ENCODE measurements around the gene DCXR. TPM values are rescaled to one million over a fixed set of nuclear protein-coding genes. Genes with fewer than 3 reads are reported as not detected.

DCXR gene
- total and polyA plus RNA-seq, 7 donors: 44.3 to 163 (median 94.8) TPM

DNA sequence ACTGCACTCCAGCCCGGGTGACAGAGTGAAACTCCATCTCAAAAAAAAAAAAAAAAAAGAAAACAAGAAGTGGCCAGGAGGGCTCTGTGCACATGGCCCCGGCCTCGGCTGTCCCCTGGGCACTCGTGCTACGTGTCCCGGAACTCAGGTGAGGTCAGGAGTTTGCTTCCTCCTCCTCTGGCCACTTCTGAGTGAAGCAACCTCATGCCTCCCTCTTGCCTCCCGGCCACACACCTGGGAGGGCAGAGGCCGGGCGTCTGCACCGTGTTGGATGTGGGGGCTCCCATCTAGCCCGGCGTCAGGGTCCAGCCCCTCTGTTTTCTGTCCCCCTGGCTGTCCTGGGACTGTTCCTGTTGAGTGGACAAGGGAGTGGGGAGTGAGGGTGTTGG is 37.9 kb downstream of the DCXR start:
- Histone ChIP-seq H3K27ac (no peak overlapping the region), H3K4me3 (no peak overlapping the region), H3K9me3 (no peaks in the 10 kb centered on the region), H3K36me3 (peaks cover 0 to 9% (median 0%) of the 10 kb centered on the region in 4 donors), H3K4me1 (peaks cover 0 to 23% (median 21%) of the 10 kb centered on the region in 4 donors), H3K27me3 (no peaks in the 10 kb centered on the region)
- WGBS, 2 donors: 91 to 93% methylated on average over 12 of the region's 12 CpGs
- intact Hi-C loops (cut with DNase I): no loop called here
- DNase-seq: no peak
- TF ChIP-seq EP300 (IDR thresholded peaks at IDR 0.05) (no peak), POLR2A (IDR thresholded peaks at IDR 0.05) (no peak), POLR2AphosphoS5 (IDR thresholded peaks at IDR 0.05) (no peak)
- TF ChIP-seq, protein P1, sequence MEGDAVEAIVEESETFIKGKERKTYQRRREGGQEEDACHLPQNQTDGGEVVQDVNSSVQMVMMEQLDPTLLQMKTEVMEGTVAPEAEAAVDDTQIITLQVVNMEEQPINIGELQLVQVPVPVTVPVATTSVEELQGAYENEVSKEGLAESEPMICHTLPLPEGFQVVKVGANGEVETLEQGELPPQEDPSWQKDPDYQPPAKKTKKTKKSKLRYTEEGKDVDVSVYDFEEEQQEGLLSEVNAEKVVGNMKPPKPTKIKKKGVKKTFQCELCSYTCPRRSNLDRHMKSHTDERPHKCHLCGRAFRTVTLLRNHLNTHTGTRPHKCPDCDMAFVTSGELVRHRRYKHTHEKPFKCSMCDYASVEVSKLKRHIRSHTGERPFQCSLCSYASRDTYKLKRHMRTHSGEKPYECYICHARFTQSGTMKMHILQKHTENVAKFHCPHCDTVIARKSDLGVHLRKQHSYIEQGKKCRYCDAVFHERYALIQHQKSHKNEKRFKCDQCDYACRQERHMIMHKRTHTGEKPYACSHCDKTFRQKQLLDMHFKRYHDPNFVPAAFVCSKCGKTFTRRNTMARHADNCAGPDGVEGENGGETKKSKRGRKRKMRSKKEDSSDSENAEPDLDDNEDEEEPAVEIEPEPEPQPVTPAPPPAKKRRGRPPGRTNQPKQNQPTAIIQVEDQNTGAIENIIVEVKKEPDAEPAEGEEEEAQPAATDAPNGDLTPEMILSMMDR (IDR thresholded peaks at IDR 0.05): no peak

DNA sequence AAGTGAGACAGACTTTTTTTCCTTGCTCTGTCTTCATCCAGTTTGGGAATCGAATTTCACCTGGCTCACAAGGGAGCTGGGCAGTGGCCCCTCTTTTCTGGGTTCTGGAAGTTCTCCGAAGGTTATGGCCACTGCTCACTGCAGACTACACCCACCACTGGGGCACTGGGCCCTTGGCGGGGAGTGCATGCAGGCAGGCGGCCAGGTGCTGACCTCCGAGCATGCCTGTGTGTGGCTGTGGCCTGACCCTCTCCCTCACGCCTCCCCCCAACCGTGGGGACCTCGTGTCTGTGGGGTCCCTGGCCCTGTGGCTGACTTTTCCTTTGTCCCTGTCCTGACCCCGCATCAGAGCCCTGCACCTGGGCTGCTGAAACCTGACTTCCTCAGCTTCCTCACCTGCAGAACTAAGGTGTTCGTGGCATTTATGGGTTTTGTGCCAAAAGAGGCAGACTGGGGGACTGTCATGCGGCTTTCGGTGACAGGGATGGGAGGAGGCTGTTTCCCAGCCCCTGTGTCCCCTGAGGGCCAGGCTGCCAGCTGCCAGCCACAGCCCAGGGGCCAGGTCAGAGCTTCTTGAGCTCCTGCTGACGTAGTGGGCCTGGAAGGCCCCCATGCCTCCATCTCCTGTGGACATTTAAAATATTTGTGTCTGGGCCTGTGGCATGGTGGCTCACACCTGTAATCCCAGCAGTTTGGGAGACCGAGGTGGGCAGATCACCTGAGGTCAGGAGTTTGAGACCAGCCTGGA is 38.6 kb downstream of the DCXR start:
- Histone ChIP-seq H3K27me3 (no peaks in the 10 kb centered on the region), H3K27ac (no peak overlapping the region), H3K36me3 (peaks cover 0 to 9% (median 0%) of the 10 kb centered on the region in 4 donors), H3K9me3 (no peaks in the 10 kb centered on the region), H3K4me1 (peaks cover 0 to 18% (median 13%) of the 10 kb centered on the region in 4 donors), H3K4me3 (no peak overlapping the region)
- WGBS, 2 donors: 92 to 93% methylated on average over 14 of the region's 14 CpGs
- TF ChIP-seq, protein P1 (IDR thresholded peaks at IDR 0.05): no peak
- no peak for TF ChIP-seq POLR2A (IDR thresholded peaks at IDR 0.05)
- no peak for TF ChIP-seq EP300 (IDR thresholded peaks at IDR 0.05)
- TF ChIP-seq POLR2AphosphoS5 (IDR thresholded peaks at IDR 0.05): no peak
- intact Hi-C loops (cut with DNase I): no loop called here
- no peak for DNase-seq

DNA sequence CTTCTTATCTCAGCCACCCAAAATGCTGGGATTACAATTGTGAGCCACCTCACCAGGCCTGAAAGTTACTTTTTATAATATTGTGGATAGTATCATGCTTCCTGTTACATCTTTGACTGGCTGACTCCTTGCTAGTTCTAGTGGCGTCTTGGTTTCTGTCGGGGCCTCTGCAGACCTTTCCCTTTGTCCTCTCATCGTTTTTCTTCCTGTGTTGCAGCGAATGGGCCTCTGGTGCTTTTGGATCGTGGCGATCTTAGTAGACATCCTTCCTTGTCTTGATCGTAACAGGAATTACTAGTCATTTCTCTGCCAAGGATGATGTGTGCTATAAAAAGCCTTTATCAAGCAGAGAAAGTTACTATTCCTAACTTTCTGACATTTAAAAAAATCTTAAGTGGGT is 39.3 kb downstream of the DCXR start:
- no peak for TF ChIP-seq POLR2A (IDR thresholded peaks at IDR 0.05)
- intact Hi-C loops (cut with DNase I): no loop called here
- no peaks in the 10 kb centered on the region for H3K27me3 ChIP-seq
- no peak overlapping the region for H3K27ac ChIP-seq
- peaks cover 0 to 9% (median 0%) of the 10 kb centered on the region in 4 donors for H3K36me3 ChIP-seq
- H3K9me3 ChIP-seq: no peaks in the 10 kb centered on the region
- no peak overlapping the region for H3K4me3 ChIP-seq
- WGBS, 2 donors: 93 to 94% methylated on average over 7 of the region's 7 CpGs
- H3K4me1 ChIP-seq: peaks cover 0 to 12% (median 7%) of the 10 kb centered on the region in 4 donors
- DNase-seq: no peak

DNA sequence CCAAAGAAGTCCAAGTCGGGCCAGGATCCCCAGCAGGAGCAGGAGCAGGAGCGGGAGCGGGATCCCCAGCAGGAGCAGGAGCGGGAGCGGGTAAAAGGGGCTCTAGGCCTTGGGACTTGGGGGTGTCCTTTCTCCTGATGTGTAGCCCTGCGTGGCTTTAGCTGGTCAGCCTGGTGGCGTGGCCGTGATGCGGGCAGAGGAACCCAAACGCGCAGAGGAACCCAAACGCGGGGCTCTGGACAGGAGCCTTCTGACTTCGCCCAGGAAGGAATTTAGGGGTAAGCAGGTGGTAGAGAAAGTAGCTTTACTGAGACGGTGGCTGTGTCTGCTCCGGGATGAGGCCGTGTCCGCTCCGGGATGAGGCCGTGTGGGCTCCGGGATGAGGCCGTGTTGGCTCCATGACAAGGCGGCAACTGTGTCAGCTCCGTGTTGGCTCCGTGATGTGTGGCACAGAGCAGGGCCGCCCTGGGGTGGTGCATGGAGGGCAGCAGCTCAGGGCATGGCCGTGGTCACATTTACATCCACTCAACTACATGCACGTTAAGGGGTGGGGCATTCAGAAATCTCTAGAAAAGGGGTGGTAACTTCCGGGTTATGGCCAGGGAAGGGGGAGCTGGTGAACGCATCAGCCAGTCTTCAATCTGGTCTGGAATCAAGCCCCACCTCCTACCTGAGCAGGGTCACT is 40.6 kb downstream of the DCXR start:
- Histone ChIP-seq H3K36me3 (peaks cover 0 to 9% (median 0%) of the 10 kb centered on the region in 4 donors), H3K4me1 (peaks cover 0 to 15% (median 10%) of the 10 kb centered on the region in 4 donors), H3K27ac (no peak overlapping the region), H3K4me3 (no peak overlapping the region), H3K27me3 (no peaks in the 10 kb centered on the region), H3K9me3 (no peaks in the 10 kb centered on the region)
- intact Hi-C loops (cut with DNase I): no loop called here
- WGBS, 2 donors: 95% methylated on average over 30 of the region's 30 CpGs
- no peak for TF ChIP-seq POLR2A (IDR thresholded peaks at IDR 0.05)
- no peak for TF ChIP-seq EP300 (IDR thresholded peaks at IDR 0.05)
- no peak for TF ChIP-seq POLR2AphosphoS5 (IDR thresholded peaks at IDR 0.05)
- TF ChIP-seq, protein P1 (IDR thresholded peaks at IDR 0.05): no peak
- DNase-seq: no peak

DNA sequence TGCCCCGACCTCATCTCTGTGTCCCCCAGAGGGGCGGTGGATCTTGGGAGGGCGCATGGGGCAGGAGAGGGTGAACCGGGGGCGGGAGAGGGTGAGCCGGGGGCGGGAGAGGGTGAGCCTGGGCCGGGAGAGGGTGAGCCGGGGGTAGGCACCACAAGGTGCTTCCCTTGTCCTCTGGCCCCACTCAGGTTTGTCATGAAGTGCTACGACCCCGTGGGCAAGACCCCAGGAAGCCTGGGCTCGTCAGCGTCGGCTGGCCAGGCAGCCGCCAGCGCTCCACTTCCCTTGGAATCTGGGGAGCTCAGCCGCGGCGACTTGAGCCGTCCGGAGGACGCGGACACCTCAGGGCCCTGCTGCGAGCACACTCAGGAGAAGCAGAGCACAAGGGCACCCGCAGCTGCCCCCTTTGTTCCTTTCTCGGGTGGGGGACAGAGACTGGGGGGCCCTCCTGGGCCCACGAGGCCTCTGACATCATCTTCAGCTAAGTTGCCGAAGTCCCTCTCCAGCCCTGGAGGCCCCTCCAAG is 41.2 kb downstream of the DCXR start:
- intact Hi-C loops (cut with DNase I): no loop called here
- H3K27ac ChIP-seq: no peak overlapping the region
- 95% methylated on average over 28 of the region's 28 CpGs for WGBS, 2 donors
- peaks cover 0 to 21% (median 16%) of the 10 kb centered on the region in 4 donors for H3K4me1 ChIP-seq
- no peak for DNase-seq
- H3K9me3 ChIP-seq: no peaks in the 10 kb centered on the region
- TF ChIP-seq, protein P1 (IDR thresholded peaks at IDR 0.05): no peak
- TF ChIP-seq POLR2AphosphoS5 (IDR thresholded peaks at IDR 0.05) (no peak), POLR2A (IDR thresholded peaks at IDR 0.05) (no peak), EP300 (IDR thresholded peaks at IDR 0.05) (no peak)
- H3K36me3 ChIP-seq: peaks cover 0 to 9% (median 0%) of the 10 kb centered on the region in 4 donors
- no peaks in the 10 kb centered on the region for H3K27me3 ChIP-seq
- H3K4me3 ChIP-seq: no peak overlapping the region

Data from sigmoid colon (tissue), 7 donors.